Stimulated activated naive CD8-positive, alpha-beta T cell treated with anti-CD3 and anti-CD28 coated beads, Interleukin-15, Interleukin-2, amounts not matched to agents 100 ng/mL and 50 ng/mL, for 24 hours (primary cell): ENCODE measurements around the gene RPL26.
"Not testable (repeated sequence)": the region's sequence is repeated elsewhere in the genome, so short reads cannot be mapped to it uniquely, and the experiment has no call there.

Experiments used
- H3K27ac Mint-ChIP-seq: one replicate; pipeline ENCODE4 v1.8.0; 2021; ENCODE audit warnings: mild to moderate bottlenecking, mixed read lengths
- H3K27me3 Mint-ChIP-seq: one replicate; pipeline ENCODE4 v1.8.0; 2021; ENCODE audit warnings: mixed read lengths
- H3K36me3 Mint-ChIP-seq: one replicate; pipeline ENCODE4 v1.8.0; 2021; ENCODE audit warnings: low read depth, mixed read lengths
- H3K4me1 Mint-ChIP-seq: one replicate; pipeline ENCODE4 v1.8.0; 2021; ENCODE audit warnings: low read depth, mixed read lengths
- H3K4me3 Mint-ChIP-seq: one replicate; pipeline ENCODE4 v1.8.0; 2021; ENCODE audit warnings: mild to moderate bottlenecking, mixed read lengths
- H3K9me3 Mint-ChIP-seq: one replicate; pipeline ENCODE4 v1.8.0; 2021; ENCODE audit warnings: mixed read lengths

Gene RPL26

DNA sequence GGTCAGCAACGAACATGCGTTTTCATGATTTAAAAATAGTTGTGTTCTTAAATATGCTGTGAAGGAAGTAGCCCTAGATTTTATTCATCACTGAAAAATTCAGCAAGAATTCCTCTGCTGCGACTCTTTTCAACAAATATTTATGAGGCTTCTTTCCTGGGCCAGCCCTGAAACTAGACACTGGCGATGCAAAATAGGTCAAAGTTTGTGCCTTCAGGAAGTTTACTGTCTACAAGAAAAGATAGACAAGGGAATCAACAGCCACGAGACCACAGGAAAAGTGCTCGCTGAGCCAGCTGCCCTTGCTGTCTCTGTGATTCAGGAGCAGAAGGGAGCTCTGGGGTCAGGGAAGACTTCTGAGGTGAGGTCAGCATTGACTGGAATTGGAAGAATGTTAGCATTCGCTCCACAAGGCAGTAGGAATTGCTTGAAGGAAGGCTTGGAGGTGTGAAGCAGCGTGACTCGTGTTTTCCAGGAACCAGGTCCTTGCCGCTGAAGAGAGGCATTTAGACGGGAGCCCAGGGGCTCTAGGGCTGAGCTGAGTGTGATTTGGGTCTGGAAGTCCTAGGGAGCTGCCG, 1.9 kb upstream of the RPL26 start:
- H3K9me3 Mint-ChIP-seq: no peaks in the 10 kb centered on the region
- H3K27me3 Mint-ChIP-seq: no peaks in the 10 kb centered on the region
- peak overlapping the region; percentile 99 for H3K4me3 Mint-ChIP-seq
- H3K27ac Mint-ChIP-seq: no peak overlapping the region
- H3K4me1 Mint-ChIP-seq: peaks cover 41% of the 10 kb centered on the region
- peaks cover 33% of the 10 kb centered on the region for H3K36me3 Mint-ChIP-seq

DNA sequence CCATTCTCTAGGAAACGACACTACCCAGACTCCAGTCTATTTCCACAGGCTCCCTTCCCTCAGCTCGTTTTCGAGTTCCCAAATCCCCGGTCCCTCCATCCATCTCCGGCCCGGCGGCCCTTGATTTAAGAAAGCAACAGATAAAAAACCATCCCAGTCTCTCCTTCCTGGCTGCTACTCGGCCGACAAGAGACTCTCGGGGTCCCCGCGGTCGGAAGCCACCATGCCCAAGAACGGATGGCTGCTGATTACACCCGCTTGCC, 182 bp downstream of the RPL26 start:
- H3K4me1 Mint-ChIP-seq: peaks cover 62% of the 10 kb centered on the region
- H3K27me3 Mint-ChIP-seq: no peaks in the 10 kb centered on the region
- peak overlapping the region; percentile 98 for H3K27ac Mint-ChIP-seq
- H3K9me3 Mint-ChIP-seq: no peaks in the 10 kb centered on the region
- H3K36me3 Mint-ChIP-seq: peaks cover 54% of the 10 kb centered on the region
- peak overlapping the region; percentile 99 for H3K4me3 Mint-ChIP-seq

DNA sequence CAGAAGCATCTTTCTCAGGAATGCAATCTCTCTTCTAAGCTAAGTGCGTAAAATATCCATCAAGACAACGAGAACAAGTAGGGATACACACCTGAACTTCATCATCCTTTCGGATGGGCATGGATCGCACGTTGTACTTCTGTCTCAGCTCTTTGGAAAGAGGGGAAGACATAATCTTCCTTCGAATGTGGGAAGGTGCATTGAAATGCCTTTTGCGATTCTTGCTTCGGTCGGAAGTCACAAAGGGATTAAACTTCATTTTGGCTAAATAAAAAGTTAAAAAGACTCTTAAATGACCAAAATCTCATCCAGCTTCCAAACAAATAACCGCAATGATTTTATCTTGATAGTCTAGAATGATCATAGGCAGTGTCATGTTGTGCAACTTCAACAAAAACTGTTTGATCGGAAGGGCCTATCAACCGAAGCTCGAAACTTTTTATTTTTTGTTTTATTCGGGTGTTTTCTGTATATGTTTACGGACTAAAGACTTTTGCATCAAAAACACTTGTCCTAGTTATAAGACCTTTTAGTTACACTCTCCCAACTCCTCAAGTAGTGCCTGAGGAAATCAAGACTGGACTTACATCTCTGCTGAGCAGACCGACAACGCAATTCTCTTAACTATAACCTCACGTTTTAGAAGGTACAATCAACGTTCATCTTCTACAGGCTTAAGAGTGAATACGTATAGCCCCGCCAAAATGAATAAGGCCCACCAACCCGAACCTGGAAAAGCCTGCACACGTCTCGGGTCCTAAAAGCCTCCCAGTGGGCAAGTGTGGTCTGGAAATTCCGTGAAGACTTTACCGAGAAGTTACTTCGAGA, 727 bp downstream of the RPL26 start:
- Mint-ChIP-seq H3K27me3 (no peaks in the 10 kb centered on the region), H3K36me3 (peaks cover 59% of the 10 kb centered on the region), H3K9me3 (no peaks in the 10 kb centered on the region), H3K27ac (peak overlapping the region; percentile 98), H3K4me3 (peak overlapping the region; percentile 99), H3K4me1 (peaks cover 63% of the 10 kb centered on the region)

DNA sequence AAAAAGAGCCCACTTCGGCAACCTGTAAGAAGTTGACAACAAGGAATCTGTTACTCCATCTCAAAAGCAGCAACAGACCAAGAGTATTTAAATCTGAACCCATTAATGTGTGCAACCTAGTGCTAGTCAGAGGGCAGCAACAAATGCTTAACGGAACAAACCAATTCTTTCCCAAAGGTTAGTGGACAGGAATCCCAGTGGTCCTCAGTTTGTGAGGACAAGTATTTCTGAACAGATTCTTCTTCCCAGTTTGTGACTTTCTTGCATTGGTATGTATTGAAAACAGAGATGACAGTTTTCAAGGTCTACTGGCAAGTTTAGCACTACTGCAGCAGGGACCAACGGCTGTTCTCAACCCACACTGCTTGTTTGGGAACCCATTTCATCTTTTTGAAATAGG, 2.9 kb downstream of the RPL26 start:
- Mint-ChIP-seq H3K36me3 (peaks cover 76% of the 10 kb centered on the region), H3K4me3 (peak overlapping the region; percentile 99), H3K9me3 (no peaks in the 10 kb centered on the region), H3K4me1 (peaks cover 79% of the 10 kb centered on the region), H3K27me3 (no peaks in the 10 kb centered on the region), H3K27ac (peak overlapping the region; percentile 98)

DNA sequence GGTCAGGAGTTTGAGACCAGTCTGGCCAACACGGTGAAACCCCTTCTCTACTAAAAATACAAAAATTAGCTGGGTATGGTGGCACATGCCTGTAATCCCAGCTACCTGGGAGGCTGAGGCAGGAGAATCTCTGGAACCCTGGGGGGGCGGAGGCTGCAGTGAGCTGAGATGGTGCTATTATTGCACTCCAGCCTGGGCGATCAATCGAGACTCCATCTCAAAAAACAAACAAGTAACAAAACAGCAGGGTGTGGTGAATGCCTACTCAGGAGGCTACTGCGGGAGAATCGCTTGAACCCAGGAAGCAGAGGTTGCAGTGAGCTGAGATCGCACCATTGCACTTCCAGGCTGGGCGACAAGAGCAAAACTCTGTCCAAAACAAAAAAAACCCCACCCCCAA, 4.9 kb downstream of the RPL26 start:
- peaks cover 76% of the 10 kb centered on the region for H3K36me3 Mint-ChIP-seq
- H3K27me3 Mint-ChIP-seq, H3K9me3 Mint-ChIP-seq: not testable (repeated sequence)
- peak overlapping the region; percentile 78 for H3K27ac Mint-ChIP-seq
- H3K4me3 Mint-ChIP-seq: peak overlapping the region; percentile 99
- peaks cover 69% of the 10 kb centered on the region for H3K4me1 Mint-ChIP-seq

DNA sequence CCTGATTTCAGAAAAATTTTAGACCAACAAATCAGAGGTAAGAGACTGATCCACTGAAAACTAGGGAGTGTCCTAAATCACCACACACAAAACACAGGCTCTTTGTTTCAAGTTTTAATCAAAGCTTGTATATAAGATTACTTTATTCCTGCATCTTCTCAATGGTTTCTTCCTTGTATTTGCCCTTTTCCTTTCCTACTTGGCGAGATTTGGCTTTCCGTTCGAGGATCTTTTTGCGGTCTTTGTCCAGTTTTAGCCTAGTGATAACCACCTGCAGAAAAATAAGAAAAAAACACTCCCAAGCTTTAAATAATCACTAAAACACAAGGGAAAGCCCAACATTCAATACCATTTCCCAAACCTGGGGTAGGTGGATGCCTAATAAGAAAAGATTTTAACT, 5.6 kb downstream of the RPL26 start:
- Mint-ChIP-seq H3K9me3 (no peaks in the 10 kb centered on the region), H3K27ac (peak overlapping the region; percentile 39), H3K36me3 (peaks cover 69% of the 10 kb centered on the region), H3K4me1 (peaks cover 65% of the 10 kb centered on the region), H3K27me3 (no peaks in the 10 kb centered on the region), H3K4me3 (peak overlapping the region; percentile 99)

DNA sequence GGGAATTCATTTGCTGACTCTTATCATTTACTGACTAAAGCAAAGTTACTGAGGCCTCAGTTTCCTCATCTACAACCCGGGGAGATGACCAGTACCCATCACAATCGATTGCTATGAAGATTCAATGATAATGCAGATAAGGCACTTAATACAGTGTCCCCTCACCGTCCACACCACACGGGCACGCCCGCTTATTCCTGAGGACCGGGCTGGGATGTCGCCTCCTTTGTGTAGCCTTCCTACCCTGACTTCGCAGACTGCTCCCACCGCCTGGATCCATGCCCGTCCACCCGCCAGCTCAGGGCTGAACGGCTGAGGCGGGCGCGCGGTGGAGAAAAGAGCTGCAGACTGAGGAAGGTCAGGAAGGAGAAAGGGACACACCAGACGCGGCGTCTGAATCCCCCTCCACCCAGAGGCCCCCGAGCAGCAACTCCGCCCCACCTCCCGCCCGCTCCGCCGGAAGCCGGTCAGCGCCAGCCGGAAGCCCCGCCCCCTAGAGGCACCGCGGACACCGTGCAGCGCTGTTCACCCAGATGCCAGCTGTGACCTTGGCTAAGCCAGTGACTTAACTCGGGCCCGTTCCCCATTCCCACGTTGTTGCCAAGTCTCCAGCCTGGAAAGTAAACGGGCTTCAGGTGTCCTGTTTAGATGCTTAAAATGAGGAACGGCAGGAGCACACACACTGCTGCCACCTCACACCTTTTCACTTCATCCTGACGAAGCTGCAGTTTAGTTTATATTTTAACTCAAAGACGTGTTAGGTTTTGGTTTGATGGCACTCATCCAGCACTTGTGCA, 6.5 kb downstream of the RPL26 start, which contains the start of gene KRABD2:
Gene KRABD2 (minus strand): TSS at position 434 of the 797 bp plus-strand sequence.
- Mint-ChIP-seq H3K27ac (peak within 1 kb of the TSS; percentile 75), H3K27me3 (no peaks in the 10 kb centered on the region), H3K4me1 (peaks cover 62% of the 10 kb centered on the region), H3K4me3 (peak within 1 kb of the TSS; percentile 99), H3K36me3 (peaks cover 59% of the 10 kb centered on the region), H3K9me3 (no peaks in the 10 kb centered on the region)

DNA sequence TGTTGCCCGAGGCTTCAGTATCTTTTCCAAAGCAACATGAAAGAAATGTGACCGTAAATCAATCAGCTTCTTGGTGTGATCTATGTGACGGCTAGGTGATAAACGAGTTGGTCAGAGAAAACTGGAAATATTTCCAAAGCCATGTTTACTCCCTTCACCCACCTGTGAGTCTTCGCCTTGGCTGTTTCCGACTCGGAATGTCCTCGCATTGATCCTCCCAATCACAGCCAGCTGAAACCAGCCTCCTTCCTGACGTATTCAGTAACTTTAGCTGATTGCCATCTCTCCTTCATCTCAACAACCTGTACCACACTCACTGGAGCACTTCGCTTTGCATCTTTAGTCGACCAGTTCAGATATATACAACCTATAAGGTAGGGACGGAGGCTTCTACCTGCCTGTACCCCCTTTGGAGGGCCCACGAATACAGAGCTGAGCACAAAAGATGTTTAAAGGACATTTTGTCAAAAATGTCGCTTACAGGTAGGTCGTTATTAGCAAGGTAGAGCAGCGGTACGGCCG, 7.2 kb downstream of the RPL26 start:
- no peaks in the 10 kb centered on the region for H3K9me3 Mint-ChIP-seq
- H3K4me3 Mint-ChIP-seq: peak overlapping the region; percentile 99
- no peaks in the 10 kb centered on the region for H3K27me3 Mint-ChIP-seq
- peaks cover 57% of the 10 kb centered on the region for H3K4me1 Mint-ChIP-seq
- peak overlapping the region; percentile 75 for H3K27ac Mint-ChIP-seq
- peaks cover 53% of the 10 kb centered on the region for H3K36me3 Mint-ChIP-seq

DNA sequence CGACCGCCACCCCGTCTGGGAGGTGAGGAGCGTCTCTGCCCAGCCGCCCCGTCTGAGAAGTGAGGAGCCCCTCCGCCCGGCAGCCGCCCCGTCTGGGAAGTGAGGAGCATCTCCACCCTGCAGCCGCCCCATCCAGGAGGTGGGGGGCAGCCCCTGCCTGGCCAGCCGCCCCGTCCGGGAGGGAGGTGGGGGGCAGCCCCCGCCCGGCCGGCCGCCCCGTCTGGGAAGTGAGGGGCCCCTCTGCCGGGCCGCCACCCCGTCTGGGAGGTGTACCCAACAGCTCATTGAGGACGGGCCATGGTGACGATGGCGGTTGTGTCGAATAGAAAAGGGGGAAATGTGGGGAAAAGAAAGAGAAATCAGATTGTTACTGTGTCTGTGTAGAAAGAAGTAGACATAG, 9.1 kb downstream of the RPL26 start:
- peaks cover 48% of the 10 kb centered on the region for H3K36me3 Mint-ChIP-seq
- H3K27me3 Mint-ChIP-seq, H3K27ac Mint-ChIP-seq, H3K9me3 Mint-ChIP-seq, H3K4me3 Mint-ChIP-seq: not testable (repeated sequence)
- peaks cover 46% of the 10 kb centered on the region for H3K4me1 Mint-ChIP-seq

DNA sequence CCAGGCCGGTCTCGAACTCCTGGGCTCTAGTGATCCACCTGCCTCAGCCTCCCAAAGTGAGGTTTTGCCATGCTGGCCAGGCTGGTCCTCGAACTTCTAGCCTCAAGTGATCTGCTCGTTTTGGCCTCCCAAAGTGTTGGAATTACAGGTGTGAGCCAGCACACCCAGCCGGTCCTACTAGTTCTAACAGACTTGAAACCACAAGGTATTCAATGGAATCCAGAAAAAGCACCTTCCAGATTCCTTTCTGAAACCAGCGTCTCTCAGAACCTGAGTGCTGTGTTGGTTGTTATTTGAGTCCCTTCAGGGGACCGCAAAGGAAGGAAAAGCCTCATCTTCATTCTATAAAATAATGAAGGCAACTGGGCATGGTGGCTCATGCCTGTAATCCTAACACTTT, 10.6 kb downstream of the RPL26 start:
- Mint-ChIP-seq H3K36me3 (peaks cover 35% of the 10 kb centered on the region), H3K9me3 (no peaks in the 10 kb centered on the region), H3K27ac (no peak overlapping the region), H3K4me1 (peaks cover 31% of the 10 kb centered on the region), H3K27me3 (no peaks in the 10 kb centered on the region), H3K4me3 (no peak overlapping the region)

DNA sequence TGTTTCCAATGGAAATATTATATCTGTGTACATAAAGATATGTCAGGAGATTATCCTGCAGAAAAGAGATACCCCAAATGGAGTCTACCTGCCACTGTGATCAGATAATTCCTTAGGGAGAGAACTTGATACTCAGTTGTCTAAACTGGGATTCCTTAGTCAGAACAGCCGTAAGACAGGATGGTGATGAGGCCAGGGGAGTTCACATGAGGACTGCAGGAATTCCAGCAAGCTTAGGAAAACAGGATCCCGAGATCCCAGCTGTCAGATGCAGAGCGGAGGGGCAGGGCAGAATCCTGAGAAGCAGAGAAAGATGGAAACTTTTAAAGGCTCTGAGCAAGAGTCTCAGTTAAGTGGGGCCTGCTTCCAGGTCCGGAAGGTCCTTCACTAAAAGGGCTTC, 11.2 kb downstream of the RPL26 start:
- H3K4me3 Mint-ChIP-seq: no peak overlapping the region
- no peak overlapping the region for H3K27ac Mint-ChIP-seq
- H3K27me3 Mint-ChIP-seq: no peaks in the 10 kb centered on the region
- no peaks in the 10 kb centered on the region for H3K9me3 Mint-ChIP-seq
- peaks cover 25% of the 10 kb centered on the region for H3K4me1 Mint-ChIP-seq
- H3K36me3 Mint-ChIP-seq: peaks cover 28% of the 10 kb centered on the region

DNA sequence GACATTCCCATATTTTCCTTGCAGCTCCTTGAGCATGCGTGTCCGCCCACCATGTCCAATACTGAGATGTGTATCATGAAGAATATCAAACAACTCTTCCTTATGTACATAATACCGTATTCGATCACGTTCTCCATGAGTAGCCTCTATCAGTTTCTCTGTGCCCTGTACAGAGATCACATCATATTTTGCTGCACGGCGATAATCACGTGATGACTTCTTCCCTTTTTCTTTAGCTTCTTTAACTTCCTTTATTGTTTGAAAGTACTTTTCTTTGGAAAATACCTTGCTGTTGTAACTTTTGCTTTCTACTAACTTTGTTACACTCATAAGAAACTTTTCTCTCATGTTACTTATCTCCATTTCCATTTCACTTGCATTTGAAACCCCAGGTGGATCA, 13.0 kb downstream of the RPL26 start:
- Mint-ChIP-seq H3K36me3 (peaks cover 16% of the 10 kb centered on the region), H3K4me1 (peaks cover 9% of the 10 kb centered on the region), H3K9me3 (no peaks in the 10 kb centered on the region), H3K27ac (peak overlapping the region; percentile 11), H3K27me3 (no peaks in the 10 kb centered on the region), H3K4me3 (no peak overlapping the region)

DNA sequence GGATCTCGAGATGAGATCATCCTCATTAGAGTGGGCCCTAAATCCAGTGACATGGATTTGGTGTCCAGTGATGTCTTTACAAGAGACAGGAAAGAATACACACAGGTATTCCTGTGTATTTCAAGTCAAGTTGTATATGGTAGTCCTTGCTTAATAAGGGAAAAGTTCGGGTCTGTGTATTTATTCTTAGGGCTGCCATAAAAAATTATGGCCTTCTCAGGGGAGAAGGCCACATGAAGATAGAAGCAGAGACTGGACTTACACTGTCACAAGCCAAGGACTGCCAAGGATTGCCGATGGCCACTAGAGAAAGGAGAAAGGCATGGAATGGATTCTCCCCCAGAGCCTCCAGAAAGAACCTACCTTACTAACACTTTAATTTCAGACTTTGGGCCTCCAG, 14.8 kb downstream of the RPL26 start:
- Mint-ChIP-seq H3K36me3 (peaks cover 16% of the 10 kb centered on the region), H3K4me1 (peaks cover 9% of the 10 kb centered on the region), H3K27me3 (no peaks in the 10 kb centered on the region), H3K9me3 (no peaks in the 10 kb centered on the region), H3K4me3 (no peak overlapping the region), H3K27ac (no peak overlapping the region)

DNA sequence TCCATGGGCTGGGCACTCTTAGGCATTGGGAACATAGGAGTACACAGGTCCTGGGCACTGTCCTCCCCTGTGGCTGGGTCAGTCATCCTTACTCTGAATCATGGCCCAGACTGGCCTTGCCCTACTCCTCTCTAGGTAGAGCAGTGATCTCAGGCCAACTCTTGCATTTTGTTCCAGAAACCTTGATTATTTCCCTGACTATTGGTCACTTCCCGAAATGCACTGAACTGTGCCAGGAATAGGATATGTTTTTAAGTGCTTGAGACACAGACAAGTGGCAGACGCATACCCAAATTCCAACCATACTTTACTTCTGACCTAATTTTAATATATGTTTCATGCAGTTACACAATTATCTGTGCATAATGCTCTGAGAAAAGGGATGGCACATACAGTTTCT, 16.8 kb downstream of the RPL26 start:
- Mint-ChIP-seq H3K36me3 (peaks cover 16% of the 10 kb centered on the region), H3K27me3 (no peaks in the 10 kb centered on the region), H3K9me3 (no peaks in the 10 kb centered on the region), H3K27ac (no peak overlapping the region), H3K4me1 (peaks cover 9% of the 10 kb centered on the region), H3K4me3 (no peak overlapping the region)

DNA sequence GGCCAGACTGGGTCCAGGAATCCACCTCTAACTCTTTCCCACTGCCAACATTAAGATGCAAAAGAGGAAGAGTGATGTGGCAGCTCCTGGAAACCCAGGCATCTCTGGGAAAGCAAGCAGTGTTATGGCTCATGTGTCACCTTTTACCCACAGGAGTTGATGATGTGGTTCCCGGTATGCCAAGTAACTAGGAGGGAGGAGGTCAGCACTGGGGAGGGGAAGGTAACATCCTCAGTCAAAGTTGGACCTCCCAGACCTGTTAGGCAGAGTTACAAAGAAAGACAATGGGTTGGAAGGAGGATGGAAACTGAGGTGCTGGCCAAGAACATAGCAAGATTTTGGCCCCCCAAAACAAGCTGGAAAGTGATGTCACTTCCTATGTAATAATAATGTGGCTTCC, 17.9 kb downstream of the RPL26 start:
- no peak overlapping the region for H3K4me3 Mint-ChIP-seq
- H3K36me3 Mint-ChIP-seq: peaks cover 14% of the 10 kb centered on the region
- H3K9me3 Mint-ChIP-seq: no peaks in the 10 kb centered on the region
- no peak overlapping the region for H3K27ac Mint-ChIP-seq
- no peaks in the 10 kb centered on the region for H3K27me3 Mint-ChIP-seq
- H3K4me1 Mint-ChIP-seq: peaks cover 5% of the 10 kb centered on the region
